LNCAP (cell line): ENCODE data around the gene IQSEC3.

ENCODE experiments used
- TF ChIP-seq, protein P1 (sequence below): fragments of 450-650 bp; IDR thresholded peaks from 2 replicates; pipeline ENCODE4 v1.5.1; 2017; ENCODE audit warnings: mild to moderate bottlenecking

Gene IQSEC3

DNA sequence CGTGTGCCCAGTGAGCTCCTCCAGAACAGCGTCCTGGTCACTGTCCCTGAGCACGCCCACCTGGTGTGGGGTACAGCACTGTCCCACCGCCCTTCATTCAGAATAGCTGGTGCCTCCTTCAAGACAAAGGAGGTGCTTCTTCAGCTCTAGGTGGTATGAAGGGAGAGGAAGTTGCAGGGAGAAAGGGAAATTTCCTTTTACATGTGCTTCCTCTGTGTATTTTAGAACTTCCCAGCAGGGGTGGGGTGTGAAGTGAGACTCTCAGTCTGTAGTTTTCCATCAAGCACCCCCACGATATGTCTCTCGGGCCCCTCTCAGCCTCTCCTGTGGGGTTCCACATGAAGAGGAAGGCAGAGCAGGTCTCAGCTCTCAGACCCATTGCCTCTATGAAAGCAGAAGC lies 148.5 kb downstream of the IQSEC3 start:
- TF ChIP-seq, protein P1, sequence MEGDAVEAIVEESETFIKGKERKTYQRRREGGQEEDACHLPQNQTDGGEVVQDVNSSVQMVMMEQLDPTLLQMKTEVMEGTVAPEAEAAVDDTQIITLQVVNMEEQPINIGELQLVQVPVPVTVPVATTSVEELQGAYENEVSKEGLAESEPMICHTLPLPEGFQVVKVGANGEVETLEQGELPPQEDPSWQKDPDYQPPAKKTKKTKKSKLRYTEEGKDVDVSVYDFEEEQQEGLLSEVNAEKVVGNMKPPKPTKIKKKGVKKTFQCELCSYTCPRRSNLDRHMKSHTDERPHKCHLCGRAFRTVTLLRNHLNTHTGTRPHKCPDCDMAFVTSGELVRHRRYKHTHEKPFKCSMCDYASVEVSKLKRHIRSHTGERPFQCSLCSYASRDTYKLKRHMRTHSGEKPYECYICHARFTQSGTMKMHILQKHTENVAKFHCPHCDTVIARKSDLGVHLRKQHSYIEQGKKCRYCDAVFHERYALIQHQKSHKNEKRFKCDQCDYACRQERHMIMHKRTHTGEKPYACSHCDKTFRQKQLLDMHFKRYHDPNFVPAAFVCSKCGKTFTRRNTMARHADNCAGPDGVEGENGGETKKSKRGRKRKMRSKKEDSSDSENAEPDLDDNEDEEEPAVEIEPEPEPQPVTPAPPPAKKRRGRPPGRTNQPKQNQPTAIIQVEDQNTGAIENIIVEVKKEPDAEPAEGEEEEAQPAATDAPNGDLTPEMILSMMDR: no peak

DNA sequence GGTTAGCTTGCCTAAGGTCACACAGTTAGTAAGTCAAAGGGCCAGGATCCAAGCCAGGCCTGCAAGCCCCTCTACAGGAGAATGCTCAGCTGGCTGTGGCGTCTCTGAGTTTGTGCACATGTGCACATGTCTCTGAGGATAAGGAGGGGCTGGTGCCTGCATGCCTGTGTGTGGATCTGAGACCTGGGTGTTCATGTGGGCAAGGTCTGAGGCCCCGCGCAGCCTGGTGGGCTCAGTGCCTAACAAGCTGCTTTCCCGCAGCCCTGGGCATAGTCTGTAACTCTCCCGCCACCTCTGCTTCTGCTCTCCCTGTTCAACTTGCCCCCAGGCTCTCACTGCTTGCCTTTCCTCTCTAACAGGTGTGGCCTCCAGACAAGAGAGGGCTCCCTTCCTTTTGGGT lies 151.7 kb downstream of the IQSEC3 start:
- TF ChIP-seq, protein P1: no peak

DNA sequence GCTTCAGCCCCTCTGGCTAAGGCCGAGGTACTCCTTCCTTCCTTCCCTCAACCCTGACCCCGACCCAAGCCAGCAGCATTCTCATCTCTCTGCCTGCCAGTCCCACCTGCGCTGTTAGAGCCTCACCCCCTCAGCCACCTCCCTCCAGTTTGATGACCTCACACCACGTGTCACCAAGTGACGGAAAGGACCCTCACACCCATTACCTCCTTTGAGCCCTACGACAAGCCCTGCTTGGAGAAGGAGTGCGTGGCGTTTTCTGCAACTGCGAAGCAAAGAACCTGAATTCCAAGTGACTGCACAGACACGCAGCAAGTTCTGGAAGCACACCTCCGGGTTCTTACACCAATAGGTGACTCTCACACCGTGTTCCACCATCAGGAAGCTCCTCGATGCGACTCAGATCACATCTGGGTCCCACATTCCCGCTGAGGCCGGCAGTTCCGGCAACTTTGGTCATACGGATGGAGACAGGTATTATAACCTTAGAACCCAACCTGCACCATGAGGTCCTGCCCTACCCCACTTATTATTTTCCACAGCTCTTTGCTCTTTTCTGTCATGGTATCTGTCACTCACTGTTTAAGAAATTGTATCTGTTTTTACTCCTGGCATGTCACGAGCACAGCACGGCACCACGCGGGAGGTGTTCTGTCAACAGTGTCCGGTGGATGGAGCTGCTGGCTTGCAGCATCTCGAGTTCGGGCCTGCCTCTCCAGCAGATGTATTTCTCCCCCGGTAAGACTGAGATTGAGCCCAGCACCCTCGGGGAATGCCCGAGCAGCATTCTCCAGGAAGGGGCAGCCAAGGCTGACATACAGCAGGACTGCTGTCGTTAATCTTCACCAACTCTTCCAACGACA lies 152.4 kb downstream of the IQSEC3 start:
- TF ChIP-seq, protein P1: no peak

DNA sequence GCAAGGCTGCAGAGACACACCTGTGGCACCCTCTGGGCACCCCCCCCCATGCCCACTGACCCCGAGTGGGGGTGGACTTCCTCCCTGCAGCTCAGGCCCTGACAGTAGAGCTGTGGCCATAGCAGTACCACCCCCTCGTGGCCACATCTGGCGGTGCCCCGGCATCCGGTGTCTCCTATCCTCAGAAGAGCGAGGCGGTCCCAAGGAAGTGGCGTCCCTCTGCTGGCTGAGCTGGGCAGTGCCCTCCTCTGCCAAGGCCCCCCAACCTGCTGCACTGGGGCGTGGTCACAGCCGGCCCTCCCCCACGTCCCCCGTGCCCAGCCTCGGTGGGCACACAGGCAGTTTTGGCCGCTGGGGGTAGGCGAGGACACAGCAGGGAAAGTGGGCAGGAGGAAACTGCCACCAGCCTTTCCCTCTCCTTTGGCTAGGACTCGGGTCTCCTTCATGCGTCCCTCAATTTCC lies 153.4 kb downstream of the IQSEC3 start:
- TF ChIP-seq, protein P1: peak; percentile 90

DNA sequence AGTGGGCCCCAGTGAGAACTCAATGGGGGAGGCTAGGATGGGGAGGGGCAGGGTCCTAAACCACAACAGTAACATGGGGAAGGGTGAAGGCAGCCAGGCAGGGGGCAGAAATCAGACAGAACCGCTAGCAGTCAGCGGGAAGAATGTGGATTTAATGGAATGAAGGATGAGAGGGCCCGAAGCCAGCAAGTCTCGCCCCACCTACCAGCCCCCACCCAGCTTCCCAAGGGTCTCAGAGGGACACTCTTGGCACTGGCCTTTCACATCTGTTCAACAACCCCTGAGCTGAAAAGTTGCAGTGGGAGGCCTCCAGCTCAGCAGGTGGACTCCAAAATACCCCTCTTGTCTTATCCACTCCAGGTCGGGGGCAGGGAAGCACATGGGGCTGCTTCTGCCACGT lies 153.9 kb downstream of the IQSEC3 start:
- TF ChIP-seq, protein P1: no peak

DNA sequence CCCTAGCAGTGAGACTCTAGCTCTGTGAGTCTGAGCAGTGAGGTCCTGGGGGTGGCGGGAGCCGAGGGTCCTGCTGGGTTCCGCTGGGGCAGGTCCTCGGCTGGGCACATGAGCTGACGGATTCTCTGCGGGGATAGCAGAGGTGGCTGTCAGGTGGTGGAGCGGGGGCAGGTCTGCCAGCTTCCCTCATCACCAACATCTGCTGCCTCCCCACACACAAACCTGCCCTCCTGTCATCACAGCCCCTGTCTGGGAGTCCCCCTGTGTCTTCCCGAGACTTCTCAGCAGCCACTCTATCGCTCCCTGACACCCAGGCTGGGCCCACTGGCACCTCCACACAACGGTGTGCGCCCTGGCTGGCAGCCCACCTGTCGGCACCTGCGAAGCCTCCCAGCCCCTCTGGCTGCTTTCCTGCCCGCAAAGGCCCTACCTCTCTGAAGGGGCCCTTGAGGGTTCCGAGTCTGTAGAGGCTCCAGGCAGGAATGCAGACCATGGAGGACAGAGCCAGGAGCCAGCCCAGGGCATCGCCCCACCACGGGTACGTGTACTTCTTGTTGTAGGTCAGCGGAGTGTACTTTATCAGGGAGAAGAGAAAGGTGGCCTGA lies 154.5 kb downstream of the IQSEC3 start:
- TF ChIP-seq, protein P1: no peak

DNA sequence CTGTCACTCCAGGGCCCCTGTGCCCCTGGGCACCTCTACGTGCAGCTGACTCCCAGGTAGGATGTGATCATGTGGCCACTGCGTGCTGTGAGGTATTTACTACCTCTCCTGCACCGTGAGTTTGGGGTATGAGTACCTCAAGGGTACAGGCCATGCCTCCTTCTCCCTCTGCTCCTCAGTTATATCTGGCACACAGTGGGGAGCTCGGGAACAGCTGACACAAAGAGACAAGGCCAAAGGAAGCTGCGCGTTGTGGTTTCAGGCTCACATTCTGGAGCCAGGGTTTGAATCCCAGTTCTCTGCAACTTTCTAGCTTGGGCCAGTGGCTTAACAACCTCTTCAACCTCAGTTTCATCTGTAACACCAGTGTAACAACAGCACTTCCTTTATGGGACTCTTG lies 155.2 kb downstream of the IQSEC3 start:
- TF ChIP-seq, protein P1: no peak
